ENCODE data around the gene GAB2.

DNA sequence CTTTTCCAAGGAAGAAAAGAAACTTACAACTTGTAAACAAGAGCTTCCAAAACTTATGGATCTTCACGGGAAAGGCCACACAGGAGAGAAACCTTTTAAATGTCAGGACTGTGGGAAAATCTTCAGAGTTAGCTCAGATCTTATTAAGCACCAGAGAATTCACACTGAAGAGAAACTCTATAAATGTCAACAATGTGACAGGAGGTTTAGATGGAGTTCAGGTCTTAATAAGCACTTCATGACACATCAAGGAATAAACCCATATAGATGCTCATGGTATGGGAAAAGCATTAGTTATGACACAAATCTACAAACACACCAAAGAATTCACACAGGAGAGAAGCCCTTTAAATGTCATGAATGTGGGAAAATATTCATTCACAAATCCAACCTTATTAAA lies 32.4 kb downstream of the GAB2 start:
- TF ChIP-seq POLR2A (IDR thresholded peaks at IDR 0.05): no peak
- TF ChIP-seq, protein P1, sequence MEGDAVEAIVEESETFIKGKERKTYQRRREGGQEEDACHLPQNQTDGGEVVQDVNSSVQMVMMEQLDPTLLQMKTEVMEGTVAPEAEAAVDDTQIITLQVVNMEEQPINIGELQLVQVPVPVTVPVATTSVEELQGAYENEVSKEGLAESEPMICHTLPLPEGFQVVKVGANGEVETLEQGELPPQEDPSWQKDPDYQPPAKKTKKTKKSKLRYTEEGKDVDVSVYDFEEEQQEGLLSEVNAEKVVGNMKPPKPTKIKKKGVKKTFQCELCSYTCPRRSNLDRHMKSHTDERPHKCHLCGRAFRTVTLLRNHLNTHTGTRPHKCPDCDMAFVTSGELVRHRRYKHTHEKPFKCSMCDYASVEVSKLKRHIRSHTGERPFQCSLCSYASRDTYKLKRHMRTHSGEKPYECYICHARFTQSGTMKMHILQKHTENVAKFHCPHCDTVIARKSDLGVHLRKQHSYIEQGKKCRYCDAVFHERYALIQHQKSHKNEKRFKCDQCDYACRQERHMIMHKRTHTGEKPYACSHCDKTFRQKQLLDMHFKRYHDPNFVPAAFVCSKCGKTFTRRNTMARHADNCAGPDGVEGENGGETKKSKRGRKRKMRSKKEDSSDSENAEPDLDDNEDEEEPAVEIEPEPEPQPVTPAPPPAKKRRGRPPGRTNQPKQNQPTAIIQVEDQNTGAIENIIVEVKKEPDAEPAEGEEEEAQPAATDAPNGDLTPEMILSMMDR (IDR thresholded peaks at IDR 0.05): no peak

All from adrenal gland (tissue), 5 donors.